ENCODE data around the gene SSR1. TPM values are rescaled to one million over a fixed set of nuclear protein-coding genes. Genes with fewer than 3 reads are reported as not detected.

SSR1 gene
- total RNA-seq, 1 donor from 2014 or later, result 96.6 TPM

DNA sequence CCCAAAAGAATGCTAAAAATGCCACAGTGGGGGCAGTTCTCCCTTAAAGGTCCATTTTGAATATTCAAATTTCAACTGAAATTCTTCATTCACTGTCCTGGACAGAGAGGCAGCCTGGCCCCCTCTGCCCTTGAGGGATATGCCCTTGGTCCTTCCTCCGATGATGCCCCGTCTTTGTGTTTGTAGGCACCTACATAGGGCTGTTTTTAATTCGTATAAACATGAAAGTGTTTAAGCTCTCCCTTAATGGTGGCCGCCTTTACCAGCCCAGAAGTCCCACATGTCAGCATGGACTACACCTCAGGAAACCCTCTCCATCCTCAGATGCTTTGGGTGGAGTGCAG is 70.2 kb downstream of the SSR1 start:
- Histone ChIP-seq H3K27me3 (no peaks in the 10 kb centered on the region), H3K27ac (no peak overlapping the region), H3K36me3 (no peaks in the 10 kb centered on the region), H4K20me1 (ENCODE audit: low read depth) (no peaks in the 10 kb centered on the region), H3F3A (ENCODE audit: low read depth) (peaks cover 12% of the 10 kb centered on the region), H3K9me3 (ENCODE audit: low read depth) (no peaks in the 10 kb centered on the region), H3K4me3 (no peak overlapping the region), H3K9ac (no peak overlapping the region), H3K4me2 (peak overlapping the region; percentile 23), H2AFZ (replicated peaks) (no peak overlapping the region), H3K79me2 (ENCODE audit: low read depth) (no peaks in the 10 kb centered on the region), H3K4me1 (peaks cover 22% of the 10 kb centered on the region)
- peaks cover 36% of the 10 kb centered on the region for H3K4me1 Mint-ChIP-seq
- no peaks in the 10 kb centered on the region for H3K9me3 Mint-ChIP-seq
- H3K27ac Mint-ChIP-seq, result peak overlapping the region; percentile 89
- H3K36me3 Mint-ChIP-seq, result peaks cover 6% of the 10 kb centered on the region
- peaks cover 6% of the 10 kb centered on the region for H3K27me3 Mint-ChIP-seq (ENCODE audit: insufficient read depth, low read depth)
- TF ChIP-seq EZH2 (IDR thresholded peaks at IDR 0.05) (no peak), CTCF (IDR thresholded peaks at IDR 0.05) (no peak), EZH2phosphoT487 (IDR thresholded peaks at IDR 0.05) (no peak)
- DNase-seq (ENCODE audit: low spot score), result no peak
- H3K4me3 Mint-ChIP-seq, result no peak overlapping the region

DNA sequence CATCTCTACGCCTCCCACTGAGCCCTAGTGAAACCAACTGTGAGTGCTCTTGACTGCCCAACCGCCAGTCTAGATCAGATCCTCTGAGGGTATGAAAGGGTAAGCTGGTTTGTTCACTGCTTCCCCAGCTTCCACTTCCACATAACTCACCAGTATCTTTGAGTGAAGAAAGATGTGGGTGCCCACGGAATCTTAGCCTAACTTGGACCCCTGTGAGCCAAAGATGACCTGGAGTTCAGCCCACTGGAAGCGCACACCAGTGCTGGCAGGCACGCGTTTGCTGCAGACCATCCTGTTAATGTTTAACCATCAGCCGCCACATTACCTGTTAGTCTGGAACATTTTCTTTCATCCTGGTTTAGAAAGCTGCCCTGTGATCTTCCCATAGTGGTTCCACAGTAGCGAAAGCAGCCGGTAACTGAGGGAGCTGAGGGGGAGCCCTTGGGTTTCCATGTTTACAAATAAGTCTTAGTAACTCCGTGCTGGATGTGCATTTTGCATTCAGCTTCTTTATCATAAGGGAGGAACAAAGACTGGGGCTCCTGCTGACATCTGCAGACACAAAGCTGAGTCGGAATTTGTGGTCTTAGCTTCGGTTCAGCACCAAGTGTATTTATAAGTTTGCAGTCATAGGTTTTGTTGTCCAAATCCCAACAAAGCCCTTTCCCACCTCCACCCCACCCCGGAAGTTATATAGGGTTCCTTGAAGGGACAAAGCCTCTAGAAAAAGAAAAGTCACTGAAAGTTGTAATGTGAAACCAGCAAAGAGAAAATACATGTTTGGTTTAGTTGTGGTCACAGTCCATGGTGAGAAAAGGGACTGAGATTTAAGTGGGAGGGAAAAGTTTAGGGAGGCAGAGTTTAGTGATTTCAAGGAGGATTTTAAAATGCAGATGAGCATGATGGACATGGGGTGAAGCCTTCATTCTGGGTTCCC is 71.0 kb downstream of the SSR1 start:
- H3K4me1 ChIP-seq, result peaks cover 22% of the 10 kb centered on the region
- H3K9ac ChIP-seq, result no peak overlapping the region
- H3K27me3 ChIP-seq, result no peaks in the 10 kb centered on the region
- H3K36me3 ChIP-seq, result no peaks in the 10 kb centered on the region
- Mint-ChIP-seq H3K27me3 (ENCODE audit: insufficient read depth, low read depth) (peaks cover 6% of the 10 kb centered on the region), H3K27ac (peak overlapping the region; percentile 82), H3K4me3 (no peak overlapping the region), H3K4me1 (peaks cover 36% of the 10 kb centered on the region), H3K9me3 (no peaks in the 10 kb centered on the region), H3K36me3 (peaks cover 6% of the 10 kb centered on the region)
- H4K20me1 ChIP-seq (ENCODE audit: low read depth), result no peaks in the 10 kb centered on the region
- peak overlapping the region; percentile 42 for H3K4me2 ChIP-seq
- no peak for TF ChIP-seq EZH2 (IDR thresholded peaks at IDR 0.05)
- no peak for TF ChIP-seq EZH2phosphoT487 (IDR thresholded peaks at IDR 0.05)
- TF ChIP-seq CTCF (IDR thresholded peaks at IDR 0.05), result no peak
- DNase-seq (ENCODE audit: low spot score), result peak; percentile 27
- no peak overlapping the region for H3K27ac ChIP-seq
- H3K79me2 ChIP-seq (ENCODE audit: low read depth), result no peaks in the 10 kb centered on the region
- H2AFZ ChIP-seq (replicated peaks), result no peak overlapping the region
- no peaks in the 10 kb centered on the region for H3K9me3 ChIP-seq (ENCODE audit: low read depth)
- peaks cover 12% of the 10 kb centered on the region for H3F3A ChIP-seq (ENCODE audit: low read depth)
- H3K4me3 ChIP-seq, result no peak overlapping the region

DNA sequence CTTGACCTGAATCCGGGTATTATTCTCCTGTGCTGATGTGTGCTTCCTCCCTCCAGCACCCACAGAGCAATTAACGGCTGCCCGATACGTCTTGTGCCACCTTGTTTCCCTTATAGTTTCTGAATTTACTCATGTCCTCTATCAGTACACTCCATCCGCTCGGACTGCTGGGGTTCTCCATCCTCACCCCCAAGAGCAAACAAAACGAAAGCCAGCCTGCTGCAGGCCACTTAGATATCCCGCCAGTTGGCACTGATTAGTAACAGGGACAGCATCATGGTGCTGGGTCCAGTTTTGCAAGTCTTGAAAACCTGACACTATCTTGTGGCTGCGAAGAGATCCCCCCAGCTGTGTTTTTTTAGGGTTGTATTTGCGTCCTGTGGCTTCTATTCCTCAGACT is 71.8 kb downstream of the SSR1 start:
- no peak overlapping the region for H3K4me3 Mint-ChIP-seq
- Histone ChIP-seq H3K4me3 (no peak overlapping the region), H3K9ac (no peak overlapping the region), H4K20me1 (ENCODE audit: low read depth) (no peaks in the 10 kb centered on the region), H2AFZ (replicated peaks) (no peak overlapping the region), H3K9me3 (ENCODE audit: low read depth) (no peaks in the 10 kb centered on the region), H3K4me2 (no peak overlapping the region), H3K27ac (no peak overlapping the region), H3F3A (ENCODE audit: low read depth) (peaks cover 12% of the 10 kb centered on the region), H3K27me3 (no peaks in the 10 kb centered on the region), H3K4me1 (peaks cover 22% of the 10 kb centered on the region), H3K79me2 (ENCODE audit: low read depth) (no peaks in the 10 kb centered on the region), H3K36me3 (no peaks in the 10 kb centered on the region)
- no peaks in the 10 kb centered on the region for H3K9me3 Mint-ChIP-seq
- TF ChIP-seq CTCF (IDR thresholded peaks at IDR 0.05), result no peak
- TF ChIP-seq EZH2phosphoT487 (IDR thresholded peaks at IDR 0.05), result no peak
- no peak for TF ChIP-seq EZH2 (IDR thresholded peaks at IDR 0.05)
- H3K36me3 Mint-ChIP-seq, result peaks cover 6% of the 10 kb centered on the region
- peaks cover 36% of the 10 kb centered on the region for H3K4me1 Mint-ChIP-seq
- H3K27me3 Mint-ChIP-seq (ENCODE audit: insufficient read depth, low read depth), result peaks cover 6% of the 10 kb centered on the region
- DNase-seq (ENCODE audit: low spot score), result no peak
- peak overlapping the region; percentile 29 for H3K27ac Mint-ChIP-seq
